CD14-positive monocyte (primary cell): ENCODE data around the gene BCR. TPM values are rescaled to one million over a fixed set of nuclear protein-coding genes. Genes with fewer than 3 reads are reported as not detected.

ENCODE experiments used
- DNase-seq, 3 donors: peaks; one replicate each; pipeline ENCODE4 v3.0.0-alpha.2; 2011 to 2022
- H2AFZ ChIP-seq: 2 replicates; pipeline ENCODE4 v1.6.0; 2012; ENCODE audit warnings: mild to moderate bottlenecking, low read depth, low read length, inconsistent platforms; ENCODE audit not compliant: insufficient read depth, poor library complexity, severe bottlenecking
- H3K27ac ChIP-seq, 2 donors: 1 replicate in 1 of 2; 2 replicates in 1 of 2; pipeline ENCODE4 v1.5.1; 2012 to 2013; ENCODE audit warnings: low read length in 2 of 2, control low read depth in 1 of 2, inconsistent platforms in 1 of 2, low read depth in 1 of 2, mild to moderate bottlenecking in 1 of 2
- H3K27me3 ChIP-seq, 2 donors: one replicate each; pipeline versions ENCODE4 v1.6.0 to v1.6.1; 2011 to 2013; ENCODE audit warnings: low read length in 2 of 2; ENCODE audit not compliant: control insufficient read depth in 2 of 2, insufficient read depth in 2 of 2
- H3K36me3 ChIP-seq, 2 donors: replicated peaks in 1 of 2; 1 replicate in 1 of 2; 2 replicates in 1 of 2; pipeline versions ENCODE4 v1.5.1 to v1.6.1; 2012 to 2013; ENCODE audit warnings: low read length in 2 of 2, control low read depth in 1 of 2, inconsistent platforms in 1 of 2, mild to moderate bottlenecking in 1 of 2; ENCODE audit not compliant: insufficient read depth in 2 of 2, control insufficient read depth in 1 of 2
- H3K4me1 ChIP-seq, 2 donors: 1 replicate in 1 of 2; 2 replicates in 1 of 2; pipeline versions ENCODE4 v1.5.1 to v1.6.1; 2012 to 2013; ENCODE audit warnings: low read length in 2 of 2, control low read depth in 1 of 2, inconsistent platforms in 1 of 2, mild to moderate bottlenecking in 1 of 2, moderate library complexity in 1 of 2; ENCODE audit not compliant: insufficient read depth in 2 of 2, control insufficient read depth in 1 of 2
- H3K4me2 ChIP-seq: replicated peaks from 2 replicates; pipeline ENCODE3; 2012; ENCODE audit warnings: low read length, moderate library complexity, mild to moderate bottlenecking; ENCODE audit not compliant: poor library complexity, severe bottlenecking; ENCODE audit errors: extremely low read depth
- H3K4me3 ChIP-seq, 3 experiments: fragments of 200-600 bp in 1 of 3; sonication (generic) in 1 of 3; replicated peaks in 1 of 3; 1 replicate in 2 of 3; 2 replicates in 1 of 3; pipeline ENCODE4 v1.5.1; 2011 to 2013; ENCODE audit warnings: low read length in 3 of 3, mild to moderate bottlenecking in 3 of 3, control low read depth in 2 of 3, low read depth in 2 of 3, inconsistent platforms in 1 of 3, moderate library complexity in 1 of 3
- H3K79me2 ChIP-seq: 2 replicates; pipeline ENCODE4 v1.6.0; 2012; ENCODE audit warnings: mild to moderate bottlenecking, control low read depth, inconsistent platforms, low read length, moderate library complexity; ENCODE audit not compliant: insufficient read depth
- H3K9ac ChIP-seq: 2 replicates; pipeline ENCODE4 v1.6.0; 2017; ENCODE audit warnings: low read length, mild to moderate bottlenecking; ENCODE audit not compliant: insufficient read depth, poor library complexity, severe bottlenecking
- H3K9me3 ChIP-seq, 2 donors: replicated peaks in 1 of 2; 1 replicate in 1 of 2; 2 replicates in 1 of 2; pipeline versions ENCODE4 v1.5.1 to v1.6.1; 2012 to 2013; ENCODE audit warnings: low read length in 2 of 2, control low read depth in 1 of 2; ENCODE audit not compliant: control insufficient read depth in 1 of 2, insufficient read depth in 1 of 2
- H4K20me1 ChIP-seq: 2 replicates; pipeline ENCODE4 v1.6.0; 2012; ENCODE audit warnings: mild to moderate bottlenecking, low read length, control low read depth, moderate library complexity; ENCODE audit not compliant: insufficient read depth
- H3K27ac Mint-ChIP-seq, 7 donors: one replicate each; pipeline ENCODE4 v1.8.0; 2020; ENCODE audit warnings: mild to moderate bottlenecking in 7 of 7, mixed read lengths in 7 of 7, moderate library complexity in 6 of 7, inconsistent platforms in 2 of 7
- H3K27me3 Mint-ChIP-seq, 3 donors: one replicate each; pipeline ENCODE4 v1.8.0; 2021 to 2022; ENCODE audit warnings: low read depth in 3 of 3, mild to moderate bottlenecking in 3 of 3, mixed read lengths in 3 of 3, moderate library complexity in 3 of 3, inconsistent platforms in 1 of 3
- H3K36me3 Mint-ChIP-seq, 2 donors: one replicate each; pipeline ENCODE4 v1.8.0; 2020; ENCODE audit warnings: mixed read lengths in 2 of 2, inconsistent platforms in 1 of 2, mild to moderate bottlenecking in 1 of 2
- H3K4me1 Mint-ChIP-seq: one replicate; pipeline ENCODE4 v1.8.0; 2020; ENCODE audit warnings: mild to moderate bottlenecking, mixed read lengths
- H3K4me3 Mint-ChIP-seq, 2 donors: one replicate each; pipeline ENCODE4 v1.8.0; 2020; ENCODE audit warnings: mild to moderate bottlenecking in 2 of 2, mixed read lengths in 2 of 2, moderate library complexity in 1 of 2
- H3K9me3 Mint-ChIP-seq, 7 donors: one replicate each; pipeline ENCODE4 v1.8.0; 2020 to 2022; ENCODE audit warnings: mixed read lengths in 7 of 7, mild to moderate bottlenecking in 6 of 7, moderate library complexity in 6 of 7, inconsistent platforms in 2 of 7
- CTCF ChIP-seq: fragments of 200-600 bp; IDR thresholded peaks from one replicate; pipeline ENCODE4 v1.8.0; 2022; ENCODE audit warnings: antibody characterized with exemption, mild to moderate bottlenecking
- WGBS: methylation state at CpG from one replicate; pipeline ENCODE4 v1.1.5; 2013; ENCODE audit warnings: missing lambda C conversion rate; ENCODE audit not compliant: insufficient coverage; 5-methylcytosine and 5-hydroxymethylcytosine counted together
- intact Hi-C, 2 donors: fragments of 100-400 bp; cut with micrococcal nuclease; formaldehyde crosslinking; loops; one replicate each; pipeline versions ENCODE4 v1.15.0 to v1.15.1; 2023
- polyA plus RNA-seq, 3 donors: library from polyadenylated mRNA; depleted of rRNA in 1 of 3; unstranded in 2 of 3; stranded (reverse) in 1 of 3; fragments of 300-500 nt in 2 of 3; fragments of >200 nt in 1 of 3; fragmentation: Illumina TruSeq in 2 of 3; gene quantifications; 1 replicate in 2 of 3; 2 replicates in 1 of 3; pipeline ENCODE4 v1.2.3, GENCODE V29; 2012 to 2021

BCR gene
- polyA plus RNA-seq, 3 donors, result 0.97 to 20.9 (median 0.97) TPM

DNA sequence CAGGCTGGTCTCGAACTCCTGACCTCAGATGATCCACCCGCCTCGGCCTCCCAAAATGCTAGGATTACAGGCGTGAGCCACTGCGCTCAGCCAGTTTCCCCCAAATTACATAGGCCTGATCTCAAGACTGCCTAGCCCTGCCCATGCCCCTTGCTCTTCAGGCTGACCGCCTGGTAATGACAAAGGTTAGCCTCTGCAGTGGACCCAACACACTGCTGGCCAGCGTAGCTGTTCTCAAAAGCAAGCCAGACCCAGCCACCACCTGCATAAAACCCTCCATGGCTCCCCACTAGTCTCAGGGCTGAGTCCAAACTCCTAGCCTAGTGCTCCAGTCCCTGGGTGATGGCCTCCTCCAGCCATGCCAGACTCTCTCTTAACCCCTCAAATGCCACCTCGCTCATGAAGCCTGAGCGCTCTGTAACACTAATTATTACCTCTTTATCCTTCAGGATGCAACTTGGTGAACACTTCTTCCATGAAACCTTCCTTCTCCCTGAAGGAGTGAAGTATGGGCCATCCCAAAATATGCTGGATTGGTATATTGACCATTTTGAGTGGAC lies 37.7 kb upstream of the BCR start:
- no peak for DNase-seq
- Mint-ChIP-seq H3K4me3 (peak overlapping the region; percentile 62 to 82), H3K36me3 (no peaks in the 10 kb centered on the region), H3K27me3 (peaks cover 2 to 7% (median 5%) of the 10 kb centered on the region in 3 donors), H3K27ac (peak overlapping the region; percentile 74 to 96 (median 93)), H3K9me3 (peaks cover 0 to 2% (median 0%) of the 10 kb centered on the region in 7 donors), H3K4me1 (peaks cover 44% of the 10 kb centered on the region)
- Histone ChIP-seq H3K27ac (peak overlapping the region; percentile 53 to 65), H2AFZ (no peak overlapping the region), H3K4me1 (peaks cover 44 to 52% of the 10 kb centered on the region in 2 donors), H3K9me3 (no peaks in the 10 kb centered on the region), H3K4me3 (peak overlapping the region in 1 of 3 experiments; percentile 59), H3K4me2 (peak overlapping the region; percentile 61), H3K27me3 (no peaks in the 10 kb centered on the region), H3K36me3 (no peaks in the 10 kb centered on the region), H4K20me1 (no peaks in the 10 kb centered on the region), H3K79me2 (no peaks in the 10 kb centered on the region), H3K9ac (no peak overlapping the region)
- no peak for TF ChIP-seq CTCF
- intact Hi-C loops, result no loop called here
- WGBS, result 86% methylated on average over 7 of the region's 9 CpGs

GRCh38 chr22:23143119-23143518 lies 37.2 kb upstream of the BCR start:
- Histone ChIP-seq H3K27ac (no peak overlapping the region), H3K4me3 (no peak overlapping the region), H3K4me1 (peaks cover 40 to 48% of the 10 kb centered on the region in 2 donors), H3K9ac (no peak overlapping the region), H3K79me2 (no peaks in the 10 kb centered on the region), H3K27me3 (no peaks in the 10 kb centered on the region), H2AFZ (no peak overlapping the region), H4K20me1 (no peaks in the 10 kb centered on the region), H3K9me3 (no peaks in the 10 kb centered on the region), H3K36me3 (no peaks in the 10 kb centered on the region), H3K4me2 (no peak overlapping the region)
- Mint-ChIP-seq H3K4me1 (peaks cover 42% of the 10 kb centered on the region), H3K36me3 (no peaks in the 10 kb centered on the region), H3K4me3 (no peak overlapping the region), H3K9me3 (peaks cover 0 to 2% (median 0%) of the 10 kb centered on the region in 7 donors), H3K27ac (peak overlapping the region in 6 of 7 donors; percentile 74 to 96 (median 92)), H3K27me3 (peaks cover 2 to 7% (median 3%) of the 10 kb centered on the region in 3 donors)
- no peak for DNase-seq
- WGBS, result 90% methylated on average over 1 of the region's 1 CpG
- intact Hi-C loops, result no loop called here
- TF ChIP-seq CTCF, result no peak
